PC-9 (cell line): ENCODE results near the gene UBR4. TPM values are rescaled to one million over a fixed set of nuclear protein-coding genes. Genes with fewer than 3 reads are reported as not detected.

Experiments used
- BruUV-seq: library from RNA; stranded (reverse); fragments of 400-500 nt; replicated peaks from 2 replicates; lab custom pipeline; 2021; lab: Mats Ljungman, UMichigan
- CTCF ChIA-PET: fragments of 300-600 bp; sonication (Branson Sonifier 250); formaldehyde crosslinking; loops from one replicate; lab custom pipeline; 2022; ENCODE audit warnings: antibody characterized with exemption; lab: Charles Lee
- POLR2A ChIA-PET: fragments of 300-600 bp; sonication (Branson Sonifier 250); formaldehyde crosslinking; loops from one replicate; lab custom pipeline; 2022; ENCODE audit warnings: antibody characterized with exemption; ENCODE audit not compliant: unreplicated experiment; lab: Charles Lee
- DNase-seq, 2 experiments: peaks; one replicate each; pipeline versions ENCODE4 v3.0.0 to v3.0.0-alpha.2; 2015 to 2022; ENCODE audit warnings: mixed read lengths in 1 of 2
- H2AFZ ChIP-seq: fragments of 200-600 bp; sonication (generic); 2 replicates; pipeline ENCODE4 v1.8.1; 2017; ENCODE audit warnings: antibody characterized with exemption
- H3F3A ChIP-seq: fragments of 200-600 bp; sonication (generic); 2 replicates; pipeline ENCODE4 v1.8.1; 2017; ENCODE audit warnings: antibody characterized with exemption, mild to moderate bottlenecking, low read depth; ENCODE audit not compliant: insufficient read depth
- H3K27ac ChIP-seq: fragments of 200-600 bp; sonication (generic); 2 replicates; pipeline ENCODE4 v1.6.1; 2016; ENCODE audit warnings: mixed run types
- H3K27me3 ChIP-seq: fragments of 200-600 bp; sonication (generic); 2 replicates; pipeline ENCODE4 v1.6.1; 2016; ENCODE audit warnings: low read depth, mixed run types; ENCODE audit not compliant: insufficient read depth
- H3K36me3 ChIP-seq: fragments of 200-600 bp; sonication (generic); 2 replicates; pipeline ENCODE4 v1.6.1; 2016; ENCODE audit warnings: low read depth, mixed run types
- H3K4me1 ChIP-seq: fragments of 200-600 bp; sonication (generic); replicated peaks from 2 replicates; pipeline ENCODE4 v1.6.1; 2016; ENCODE audit warnings: mixed run types; ENCODE audit not compliant: insufficient read depth
- H3K4me2 ChIP-seq: fragments of 200-600 bp; sonication (generic); 2 replicates; pipeline ENCODE4 v1.6.1; 2017; ENCODE audit warnings: mixed run types
- H3K4me3 ChIP-seq: fragments of 200-600 bp; sonication (generic); 2 replicates; pipeline ENCODE4 v1.6.1; 2016; ENCODE audit warnings: mixed run types
- H3K79me2 ChIP-seq: fragments of 200-600 bp; sonication (generic); 2 replicates; pipeline ENCODE4 v1.6.1; 2017; ENCODE audit warnings: low read depth, mixed run types
- H3K9me2 ChIP-seq: fragments of 200-600 bp; sonication (generic); 2 replicates; pipeline ENCODE4 v1.8.1; 2017; ENCODE audit warnings: mild to moderate bottlenecking; ENCODE audit not compliant: insufficient read depth
- H3K9me3 ChIP-seq: fragments of 200-600 bp; sonication (generic); 2 replicates; pipeline ENCODE4 v1.8.1; 2016; ENCODE audit warnings: low read depth; ENCODE audit not compliant: insufficient read depth
- H4K20me1 ChIP-seq: fragments of 200-600 bp; sonication (generic); 2 replicates; pipeline ENCODE4 v1.8.1; 2017; ENCODE audit not compliant: insufficient read depth
- CTCF ChIP-seq: fragments of 200-600 bp; sonication (generic); conservative IDR thresholded peaks from 2 replicates; pipeline ENCODE4 v1.6.1; 2017; ENCODE audit warnings: mixed run types, antibody characterized with exemption, mild to moderate bottlenecking, moderate library complexity
- EZH2 ChIP-seq: fragments of 200-600 bp; sonication (generic); IDR thresholded peaks from 2 replicates; pipeline ENCODE4 v1.8.0; 2017; ENCODE audit warnings: antibody characterized with exemption, low read depth
- intact Hi-C: fragments of 100-400 bp; cut with micrococcal nuclease; formaldehyde crosslinking; loops from one replicate; pipeline ENCODE4 v1.10.0; 2022; ENCODE audit not compliant: unreplicated experiment
- total RNA-seq: library from RNA; stranded (reverse); gene quantifications from 2 replicates; pipeline ENCODE4 v1.2.3, GENCODE V29; 2021

UBR4 gene
- total RNA-seq, 1 experiment from 2014 or later, result 117 TPM

GRCh38 chr1:19165501-19165900, 44.6 kb downstream of the UBR4 start:
- H3K9me3 ChIP-seq, result no peaks in the 10 kb centered on the region
- no peak for TF ChIP-seq EZH2
- TF ChIP-seq CTCF, result no peak
- no peak overlapping the region for H3K27ac ChIP-seq
- BruUV-seq, result no TSS peak
- no peaks in the 10 kb centered on the region for H4K20me1 ChIP-seq
- ChIA-PET POLR2A (no interaction called here), CTCF (no interaction called here)
- intact Hi-C loops, result no loop called here
- H3K79me2 ChIP-seq, result no peaks in the 10 kb centered on the region
- no peak for DNase-seq
- H3F3A ChIP-seq, result no peaks in the 10 kb centered on the region
- no peak overlapping the region for H3K4me3 ChIP-seq
- H3K4me1 ChIP-seq, result no peaks in the 10 kb centered on the region
- no peaks in the 10 kb centered on the region for H3K9me2 ChIP-seq
- H3K36me3 ChIP-seq, result peaks cover 16% of the 10 kb centered on the region
- H3K4me2 ChIP-seq, result no peak overlapping the region
- no peak overlapping the region for H2AFZ ChIP-seq
- no peaks in the 10 kb centered on the region for H3K27me3 ChIP-seq

- Histone ChIP-seq H3K9me3 (no peaks in the 10 kb centered on the region), H2AFZ (no peak overlapping the region), H3F3A (no peaks in the 10 kb centered on the region), H3K79me2 (no peaks in the 10 kb centered on the region), H3K4me3 (no peak overlapping the region), H4K20me1 (no peaks in the 10 kb centered on the region), H3K27me3 (no peaks in the 10 kb centered on the region), H3K4me1 (no peaks in the 10 kb centered on the region), H3K27ac (no peak overlapping the region), H3K36me3 (peaks cover 13% of the 10 kb centered on the region), H3K4me2 (no peak overlapping the region), H3K9me2 (no peaks in the 10 kb centered on the region)
- POLR2A ChIA-PET, result no interaction called here
- intact Hi-C loops, result no loop called here
- CTCF ChIA-PET, result no interaction called here
- TF ChIP-seq CTCF, result no peak
- TF ChIP-seq EZH2, result no peak
- peak; percentile 43 to 54 for DNase-seq
- BruUV-seq, result no TSS peak
Observed at GRCh38 chr1:19164274-19165015, 45.6 kb downstream of the UBR4 start.

- Histone ChIP-seq H3F3A (no peaks in the 10 kb centered on the region), H3K9me2 (no peaks in the 10 kb centered on the region), H4K20me1 (no peaks in the 10 kb centered on the region), H3K27ac (no peak overlapping the region), H3K9me3 (no peaks in the 10 kb centered on the region), H2AFZ (no peak overlapping the region), H3K4me3 (no peak overlapping the region), H3K79me2 (no peaks in the 10 kb centered on the region), H3K36me3 (peaks cover 16% of the 10 kb centered on the region), H3K4me1 (no peaks in the 10 kb centered on the region), H3K4me2 (no peak overlapping the region), H3K27me3 (no peaks in the 10 kb centered on the region)
- no peak for DNase-seq
- ChIA-PET POLR2A (no interaction called here), CTCF (no interaction called here)
- TF ChIP-seq EZH2 (no peak), CTCF (no peak)
- intact Hi-C loops, result no loop called here
- BruUV-seq, result no TSS peak
Observed at GRCh38 chr1:19163261-19163660, 46.8 kb downstream of the UBR4 start.
